ENCODE results near the gene ATG9A.

DNA sequence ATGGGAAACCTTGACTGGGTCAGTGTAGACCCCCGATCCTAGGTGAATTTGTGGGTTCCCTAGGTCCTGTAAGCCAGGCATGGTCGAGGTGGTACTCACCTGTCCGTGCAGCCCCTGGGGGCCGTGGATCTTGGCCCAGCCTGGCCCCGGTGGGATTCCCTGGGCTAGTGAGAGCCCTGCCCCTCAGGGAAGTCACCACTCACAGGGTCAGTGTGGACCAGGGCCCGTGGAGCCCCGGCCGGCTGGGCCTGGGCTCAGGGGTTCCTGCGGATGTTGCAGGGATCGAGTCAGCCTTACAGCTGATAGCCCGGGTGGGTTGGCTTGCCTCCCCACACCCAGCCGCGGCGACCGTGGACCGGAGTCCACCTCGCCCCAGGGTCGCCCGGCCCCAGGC lies 528 bp downstream of the ATG9A start:
- no peak for TF ChIP-seq EZH2 (IDR thresholded peaks at IDR 0.05; ENCODE audit: borderline replicate concordance, insufficient read depth, low read depth, low read length, poor library complexity, severe bottlenecking)
- TF ChIP-seq, protein P1, sequence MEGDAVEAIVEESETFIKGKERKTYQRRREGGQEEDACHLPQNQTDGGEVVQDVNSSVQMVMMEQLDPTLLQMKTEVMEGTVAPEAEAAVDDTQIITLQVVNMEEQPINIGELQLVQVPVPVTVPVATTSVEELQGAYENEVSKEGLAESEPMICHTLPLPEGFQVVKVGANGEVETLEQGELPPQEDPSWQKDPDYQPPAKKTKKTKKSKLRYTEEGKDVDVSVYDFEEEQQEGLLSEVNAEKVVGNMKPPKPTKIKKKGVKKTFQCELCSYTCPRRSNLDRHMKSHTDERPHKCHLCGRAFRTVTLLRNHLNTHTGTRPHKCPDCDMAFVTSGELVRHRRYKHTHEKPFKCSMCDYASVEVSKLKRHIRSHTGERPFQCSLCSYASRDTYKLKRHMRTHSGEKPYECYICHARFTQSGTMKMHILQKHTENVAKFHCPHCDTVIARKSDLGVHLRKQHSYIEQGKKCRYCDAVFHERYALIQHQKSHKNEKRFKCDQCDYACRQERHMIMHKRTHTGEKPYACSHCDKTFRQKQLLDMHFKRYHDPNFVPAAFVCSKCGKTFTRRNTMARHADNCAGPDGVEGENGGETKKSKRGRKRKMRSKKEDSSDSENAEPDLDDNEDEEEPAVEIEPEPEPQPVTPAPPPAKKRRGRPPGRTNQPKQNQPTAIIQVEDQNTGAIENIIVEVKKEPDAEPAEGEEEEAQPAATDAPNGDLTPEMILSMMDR (IDR thresholded peaks at IDR 0.05), result no peak
